Activated naive CD8-positive, alpha-beta T cell (primary cell): Measurements from ENCODE around the gene ANKRD6.
A peak's percentile ranks its signal among the peaks of the same experiment; 100 is the strongest.
"Not testable (repeated sequence)": the region's sequence is repeated elsewhere in the genome, so short reads cannot be mapped to it uniquely, and the experiment has no call there.

ENCODE experiments used
- H3K27ac Mint-ChIP-seq: one replicate; pipeline ENCODE4 v1.8.0; 2021; ENCODE audit warnings: mixed read lengths
- H3K27me3 Mint-ChIP-seq: one replicate; pipeline ENCODE4 v1.8.0; 2021; ENCODE audit warnings: mixed read lengths
- H3K36me3 Mint-ChIP-seq: one replicate; pipeline ENCODE4 v1.8.0; 2021; ENCODE audit warnings: mixed read lengths
- H3K4me1 Mint-ChIP-seq: one replicate; pipeline ENCODE4 v1.8.0; 2021; ENCODE audit warnings: low read depth, mixed read lengths
- H3K4me3 Mint-ChIP-seq: one replicate; pipeline ENCODE4 v1.8.0; 2021; ENCODE audit warnings: mild to moderate bottlenecking, mixed read lengths
- H3K9me3 Mint-ChIP-seq: one replicate; pipeline ENCODE4 v1.8.0; 2021; ENCODE audit warnings: low read depth, mixed read lengths

Gene ANKRD6

GRCh38 chr6:89623749-89624148 is 190.8 kb downstream of the ANKRD6 start:
- no peaks in the 10 kb centered on the region for H3K4me1 Mint-ChIP-seq
- H3K27me3 Mint-ChIP-seq: no peaks in the 10 kb centered on the region
- no peaks in the 10 kb centered on the region for H3K9me3 Mint-ChIP-seq
- no peak overlapping the region for H3K4me3 Mint-ChIP-seq
- H3K27ac Mint-ChIP-seq: no peak overlapping the region
- H3K36me3 Mint-ChIP-seq: peaks cover 3% of the 10 kb centered on the region

- Mint-ChIP-seq H3K4me3 (no peak overlapping the region), H3K36me3 (peaks cover 5% of the 10 kb centered on the region), H3K27ac (no peak overlapping the region), H3K9me3 (no peaks in the 10 kb centered on the region), H3K4me1 (peaks cover 2% of the 10 kb centered on the region), H3K27me3 (no peaks in the 10 kb centered on the region)
These were observed 197.5 kb downstream of the ANKRD6 start for GRCh38 chr6:89630488-89630887.

GRCh38 chr6:89636412-89636811 is 203.5 kb downstream of the ANKRD6 start:
- not testable (repeated sequence) for H3K27me3 Mint-ChIP-seq, H3K9me3 Mint-ChIP-seq
- peaks cover 33% of the 10 kb centered on the region for H3K4me1 Mint-ChIP-seq
- H3K4me3 Mint-ChIP-seq: peak overlapping the region; percentile 52
- peak overlapping the region; percentile 61 for H3K27ac Mint-ChIP-seq
- H3K36me3 Mint-ChIP-seq: peaks cover 17% of the 10 kb centered on the region

GRCh38 chr6:89637960-89638319 is 205.0 kb downstream of the ANKRD6 start:
- peak overlapping the region; percentile 97 for H3K27ac Mint-ChIP-seq
- H3K36me3 Mint-ChIP-seq: peaks cover 18% of the 10 kb centered on the region
- no peaks in the 10 kb centered on the region for H3K9me3 Mint-ChIP-seq
- H3K4me1 Mint-ChIP-seq: peaks cover 33% of the 10 kb centered on the region
- no peaks in the 10 kb centered on the region for H3K27me3 Mint-ChIP-seq
- peak overlapping the region; percentile 97 for H3K4me3 Mint-ChIP-seq

GRCh38 chr6:89638320-89639195 is 205.6 kb downstream of the ANKRD6 start, which contains the start of gene LYRM2:
Gene LYRM2, minus strand, starts transcription at chr6:89638747. Its CDS starts 31 bp downstream, at chr6:89638716.
- H3K27me3 Mint-ChIP-seq: no peaks in the 10 kb centered on the region
- H3K27ac Mint-ChIP-seq: peak within 1 kb of the TSS; percentile 97
- peaks cover 33% of the 10 kb centered on the region for H3K4me1 Mint-ChIP-seq
- H3K9me3 Mint-ChIP-seq: no peaks in the 10 kb centered on the region
- peaks cover 22% of the 10 kb centered on the region for H3K36me3 Mint-ChIP-seq
- H3K4me3 Mint-ChIP-seq: peak within 1 kb of the TSS; percentile 97

- H3K9me3 Mint-ChIP-seq: no peaks in the 10 kb centered on the region
- peak overlapping the region; percentile 59 for H3K27ac Mint-ChIP-seq
- H3K4me1 Mint-ChIP-seq: peaks cover 30% of the 10 kb centered on the region
- H3K4me3 Mint-ChIP-seq: no peak overlapping the region
- H3K27me3 Mint-ChIP-seq: no peaks in the 10 kb centered on the region
- H3K36me3 Mint-ChIP-seq: peaks cover 16% of the 10 kb centered on the region
These were observed 207.9 kb downstream of the ANKRD6 start for GRCh38 chr6:89640804-89641203.

- not testable (repeated sequence) for H3K9me3 Mint-ChIP-seq, H3K27me3 Mint-ChIP-seq, H3K4me3 Mint-ChIP-seq, H3K27ac Mint-ChIP-seq
- H3K36me3 Mint-ChIP-seq: peaks cover 11% of the 10 kb centered on the region
- peaks cover 25% of the 10 kb centered on the region for H3K4me1 Mint-ChIP-seq
These were observed 208.6 kb downstream of the ANKRD6 start for GRCh38 chr6:89641581-89641980.

- H3K4me1 Mint-ChIP-seq: peaks cover 20% of the 10 kb centered on the region
- no peaks in the 10 kb centered on the region for H3K9me3 Mint-ChIP-seq
- H3K27me3 Mint-ChIP-seq: no peaks in the 10 kb centered on the region
- no peak overlapping the region for H3K27ac Mint-ChIP-seq
- no peak overlapping the region for H3K4me3 Mint-ChIP-seq
- peaks cover 11% of the 10 kb centered on the region for H3K36me3 Mint-ChIP-seq
These were observed 210.0 kb downstream of the ANKRD6 start for GRCh38 chr6:89642956-89643355.

- Mint-ChIP-seq H3K4me1 (peaks cover 16% of the 10 kb centered on the region), H3K4me3 (no peak overlapping the region), H3K9me3 (no peaks in the 10 kb centered on the region), H3K27me3 (no peaks in the 10 kb centered on the region), H3K27ac (no peak overlapping the region), H3K36me3 (peaks cover 11% of the 10 kb centered on the region)
These were observed 210.5 kb downstream of the ANKRD6 start for GRCh38 chr6:89643406-89643805.

GRCh38 chr6:89644864-89645263 is 211.9 kb downstream of the ANKRD6 start:
- Mint-ChIP-seq H3K36me3 (peaks cover 11% of the 10 kb centered on the region), H3K27ac (peak overlapping the region; percentile 6)

GRCh38 chr6:89649682-89650081 is 216.7 kb downstream of the ANKRD6 start:
- H3K4me3 Mint-ChIP-seq: no peak overlapping the region
- no peaks in the 10 kb centered on the region for H3K4me1 Mint-ChIP-seq
- no peaks in the 10 kb centered on the region for H3K9me3 Mint-ChIP-seq
- H3K36me3 Mint-ChIP-seq: peaks cover 4% of the 10 kb centered on the region
- no peak overlapping the region for H3K27ac Mint-ChIP-seq
- H3K27me3 Mint-ChIP-seq: no peaks in the 10 kb centered on the region

More at GRCh38 chr6:89644864-89645263, 211.9 kb downstream of the ANKRD6 start:
- Mint-ChIP-seq H3K27me3 (no peaks in the 10 kb centered on the region), H3K4me1 (peaks cover 2% of the 10 kb centered on the region), H3K9me3 (no peaks in the 10 kb centered on the region), H3K4me3 (no peak overlapping the region)

GRCh38 chr6:89650579-89650978 is 217.6 kb downstream of the ANKRD6 start:
- no peaks in the 10 kb centered on the region for H3K27me3 Mint-ChIP-seq
- H3K4me1 Mint-ChIP-seq: no peaks in the 10 kb centered on the region
- peaks cover 4% of the 10 kb centered on the region for H3K36me3 Mint-ChIP-seq
- H3K9me3 Mint-ChIP-seq: no peaks in the 10 kb centered on the region
- no peak overlapping the region for H3K4me3 Mint-ChIP-seq
- H3K27ac Mint-ChIP-seq: no peak overlapping the region

- H3K4me3 Mint-ChIP-seq: no peak overlapping the region
- no peak overlapping the region for H3K27ac Mint-ChIP-seq
- peaks cover 7% of the 10 kb centered on the region for H3K36me3 Mint-ChIP-seq
- H3K27me3 Mint-ChIP-seq: no peaks in the 10 kb centered on the region
- H3K9me3 Mint-ChIP-seq: no peaks in the 10 kb centered on the region
- no peaks in the 10 kb centered on the region for H3K4me1 Mint-ChIP-seq
These were observed 222.2 kb downstream of the ANKRD6 start for GRCh38 chr6:89655122-89655521.

- H3K27ac Mint-ChIP-seq: no peak overlapping the region
- H3K4me3 Mint-ChIP-seq: no peak overlapping the region
- no peaks in the 10 kb centered on the region for H3K4me1 Mint-ChIP-seq
- no peaks in the 10 kb centered on the region for H3K27me3 Mint-ChIP-seq
- H3K9me3 Mint-ChIP-seq: no peaks in the 10 kb centered on the region
- peaks cover 13% of the 10 kb centered on the region for H3K36me3 Mint-ChIP-seq
These were observed 224.7 kb downstream of the ANKRD6 start for GRCh38 chr6:89657445-89658158.

- no peaks in the 10 kb centered on the region for H3K9me3 Mint-ChIP-seq
- H3K36me3 Mint-ChIP-seq: peaks cover 15% of the 10 kb centered on the region
- H3K27ac Mint-ChIP-seq: no peak overlapping the region
- no peaks in the 10 kb centered on the region for H3K27me3 Mint-ChIP-seq
- H3K4me3 Mint-ChIP-seq: no peak overlapping the region
- no peaks in the 10 kb centered on the region for H3K4me1 Mint-ChIP-seq
These were observed 228.0 kb downstream of the ANKRD6 start for GRCh38 chr6:89660981-89661380.
